ENCODE results near the gene LRRC75A.

GRCh38 chr17:16407911-16408588, 83.9 kb downstream of the LRRC75A start:
- TF ChIP-seq GATA3 (IDR thresholded peaks at IDR 0.05; ENCODE audit: low read depth, low read length): no peak
- TF ChIP-seq GATA2 (IDR thresholded peaks at IDR 0.05; ENCODE audit: low read depth, low read length): no peak

All from SH-SY5Y (cell line).